Trophoblast cell (in vitro differentiated cells and primary cell): ENCODE data around the gene CHD6.

ENCODE experiments used
- DNase-seq, 2 donors: peaks; one replicate each; pipeline ENCODE4 v3.0.0-alpha.2; 2016
- H2AFZ ChIP-seq: 2 replicates; pipeline ENCODE4 v1.6.1; 2013; ENCODE audit warnings: low read length, moderate library complexity, mild to moderate bottlenecking; ENCODE audit not compliant: insufficient read depth, poor library complexity
- H2AK5ac ChIP-seq: 2 replicates; pipeline ENCODE4 v1.6.1; 2013; ENCODE audit warnings: mild to moderate bottlenecking, low read length
- H2BK120ac ChIP-seq: 2 replicates; pipeline ENCODE4 v1.6.1; 2013; ENCODE audit warnings: low read length, mild to moderate bottlenecking, moderate library complexity; ENCODE audit not compliant: insufficient read depth, poor library complexity
- H2BK12ac ChIP-seq: 2 replicates; pipeline ENCODE4 v1.6.1; 2013; ENCODE audit warnings: mild to moderate bottlenecking, low read length, moderate library complexity
- H2BK5ac ChIP-seq: 2 replicates; pipeline ENCODE4 v1.6.1; 2013; ENCODE audit warnings: low read length, low read depth, moderate library complexity, mild to moderate bottlenecking; ENCODE audit not compliant: poor library complexity
- H3K14ac ChIP-seq: 2 replicates; pipeline ENCODE4 v1.6.1; 2013; ENCODE audit warnings: mild to moderate bottlenecking, low read length
- H3K18ac ChIP-seq: 2 replicates; pipeline ENCODE4 v1.6.1; 2013; ENCODE audit warnings: mild to moderate bottlenecking, low read length
- H3K23ac ChIP-seq: 2 replicates; pipeline ENCODE4 v1.6.1; 2013; ENCODE audit warnings: low read length
- H3K27ac ChIP-seq: 2 replicates; pipeline ENCODE4 v1.5.1; 2013; ENCODE audit warnings: low read depth, mild to moderate bottlenecking, inconsistent platforms, low read length, moderate library complexity
- H3K27me3 ChIP-seq: 2 replicates; pipeline ENCODE4 v1.6.1; 2013; ENCODE audit warnings: inconsistent platforms, mild to moderate bottlenecking, low read length, moderate library complexity; ENCODE audit not compliant: insufficient read depth
- H3K36me3 ChIP-seq, 2 experiments: 1 replicate in 1 of 2; 2 replicates in 1 of 2; pipeline ENCODE4 v1.6.1; 2013; ENCODE audit warnings: low read length in 2 of 2, mild to moderate bottlenecking in 2 of 2, moderate library complexity in 1 of 2; ENCODE audit not compliant: insufficient read depth in 2 of 2, control insufficient read depth in 1 of 2
- H3K4ac ChIP-seq: 2 replicates; pipeline ENCODE4 v1.6.1; 2013; ENCODE audit warnings: low read depth, mild to moderate bottlenecking, low read length, moderate library complexity
- H3K4me1 ChIP-seq, 2 experiments: 1 replicate in 1 of 2; 2 replicates in 1 of 2; pipeline ENCODE4 v1.6.1; 2013; ENCODE audit warnings: low read length in 2 of 2, mild to moderate bottlenecking in 2 of 2, moderate library complexity in 1 of 2; ENCODE audit not compliant: insufficient read depth in 2 of 2, control insufficient read depth in 1 of 2
- H3K4me2 ChIP-seq: 2 replicates; pipeline ENCODE4 v1.6.1; 2013; ENCODE audit warnings: inconsistent platforms, mild to moderate bottlenecking, low read length, moderate library complexity
- H3K4me3 ChIP-seq: 2 replicates; pipeline ENCODE4 v1.5.1; 2013; ENCODE audit warnings: mild to moderate bottlenecking, low read depth, low read length, inconsistent platforms
- H3K79me1 ChIP-seq: one replicate; pipeline ENCODE4 v1.6.1; 2013; ENCODE audit warnings: low read length
- H3K79me2 ChIP-seq: 2 replicates; pipeline ENCODE4 v1.6.1; 2013; ENCODE audit warnings: low read length, mild to moderate bottlenecking; ENCODE audit not compliant: control insufficient read depth, insufficient read depth, poor library complexity
- H3K9ac ChIP-seq: 2 replicates; pipeline ENCODE4 v1.6.1; 2013; ENCODE audit warnings: mild to moderate bottlenecking, low read length
- H3K9me3 ChIP-seq: 2 replicates; pipeline ENCODE4 v1.6.1; 2013; ENCODE audit warnings: low read depth, mild to moderate bottlenecking, control low read depth, inconsistent platforms, low read length; ENCODE audit not compliant: insufficient read depth
- H4K12ac ChIP-seq: 2 replicates; pipeline ENCODE4 v1.6.1; 2013; ENCODE audit warnings: low read depth, mild to moderate bottlenecking, low read length, moderate library complexity
- H4K8ac ChIP-seq: 2 replicates; pipeline ENCODE4 v1.6.1; 2013; ENCODE audit warnings: low read depth, mild to moderate bottlenecking, low read length, moderate library complexity
- H4K91ac ChIP-seq: one replicate; pipeline ENCODE4 v1.6.1; 2013; ENCODE audit warnings: low read depth, mild to moderate bottlenecking, low read length, moderate library complexity
- WGBS: extraction: QIAGEN DNeasy Blood & Tissue Kit; methylation state at CpG from one replicate; pipeline ENCODE4 v1.1.7; 2013; ENCODE audit warnings: missing lambda C conversion rate; ENCODE audit not compliant: insufficient read length, insufficient coverage; ENCODE audit errors: extremely low coverage; 5-methylcytosine and 5-hydroxymethylcytosine counted together

CHD6 gene

GRCh38 chr20:41394931-41395666, 223.1 kb downstream of the CHD6 start:
- no peak for DNase-seq
- H3K23ac ChIP-seq: no peak overlapping the region
- no peak overlapping the region for H4K12ac ChIP-seq
- H3K4me3 ChIP-seq: no peak overlapping the region
- no peak overlapping the region for H3K9ac ChIP-seq
- H2BK120ac ChIP-seq: no peak overlapping the region
- WGBS: no CpG with 5 or more reads among the region's 9 CpGs
- H3K4me1 ChIP-seq: peaks cover 41 to 43% of the 10 kb centered on the region in 2 experiments
- no peak overlapping the region for H4K8ac ChIP-seq
- peak overlapping the region; percentile 32 for H2BK12ac ChIP-seq
- no peak overlapping the region for H3K27ac ChIP-seq
- H3K14ac ChIP-seq: peak overlapping the region; percentile 28
- H2AK5ac ChIP-seq: peak overlapping the region; percentile 20
- H3K4ac ChIP-seq: no peak overlapping the region
- H3K9me3 ChIP-seq: peaks cover 1% of the 10 kb centered on the region
- no peaks in the 10 kb centered on the region for H3K27me3 ChIP-seq
- H3K79me1 ChIP-seq: peaks cover 33% of the 10 kb centered on the region
- H2BK5ac ChIP-seq: peak overlapping the region; percentile 17
- peak overlapping the region; percentile 65 for H3K18ac ChIP-seq
- H2AFZ ChIP-seq: no peak overlapping the region
- H3K36me3 ChIP-seq: no peaks in the 10 kb centered on the region
- peak overlapping the region; percentile 33 for H4K91ac ChIP-seq
- H3K79me2 ChIP-seq: no peaks in the 10 kb centered on the region
- no peak overlapping the region for H3K4me2 ChIP-seq

- no peaks in the 10 kb centered on the region for H3K79me2 ChIP-seq
- no CpG with 5 or more reads among the region's 2 CpGs for WGBS
- H2AK5ac ChIP-seq: peak overlapping the region; percentile 76
These were observed 224.1 kb downstream of the CHD6 start for GRCh38 chr20:41394081-41394480.

GRCh38 chr20:41393705-41394066, 224.5 kb downstream of the CHD6 start:
- Histone ChIP-seq H4K12ac (no peak overlapping the region), H3K79me2 (no peaks in the 10 kb centered on the region), H3K9ac (no peak overlapping the region), H3K36me3 (no peaks in the 10 kb centered on the region), H3K4ac (no peak overlapping the region), H2AK5ac (peak overlapping the region; percentile 76), H3K79me1 (peaks cover 30% of the 10 kb centered on the region), H2AFZ (no peak overlapping the region), H3K27ac (peak overlapping the region; percentile 13), H2BK120ac (peak overlapping the region; percentile 67), H3K4me2 (no peak overlapping the region), H3K9me3 (peaks cover 1% of the 10 kb centered on the region), H4K91ac (peak overlapping the region; percentile 41), H3K18ac (peak overlapping the region; percentile 42), H3K4me1 (peaks cover 39 to 40% of the 10 kb centered on the region in 2 experiments), H3K27me3 (no peaks in the 10 kb centered on the region), H2BK5ac (peak overlapping the region; percentile 7), H2BK12ac (peak overlapping the region; percentile 28), H3K23ac (no peak overlapping the region), H3K4me3 (no peak overlapping the region), H3K14ac (peak overlapping the region; percentile 58), H4K8ac (peak overlapping the region; percentile 1)
- no peak for DNase-seq
- no CpG with 5 or more reads among the region's 3 CpGs for WGBS

More at GRCh38 chr20:41394081-41394480, 224.1 kb downstream of the CHD6 start:
- H3K79me1 ChIP-seq: peaks cover 33% of the 10 kb centered on the region
- H3K4me3 ChIP-seq: no peak overlapping the region
- H2AFZ ChIP-seq: no peak overlapping the region
- peak overlapping the region; percentile 67 for H2BK120ac ChIP-seq
- H3K27me3 ChIP-seq: no peaks in the 10 kb centered on the region
- H4K91ac ChIP-seq: peak overlapping the region; percentile 17
- H2BK12ac ChIP-seq: peak overlapping the region; percentile 10
- H4K12ac ChIP-seq: no peak overlapping the region
- H3K14ac ChIP-seq: peak overlapping the region; percentile 58
- no peak overlapping the region for H3K9ac ChIP-seq
- no peak for DNase-seq
- H3K27ac ChIP-seq: no peak overlapping the region
- H3K4me1 ChIP-seq: peaks cover 39 to 40% of the 10 kb centered on the region in 2 experiments
- no peak overlapping the region for H4K8ac ChIP-seq
- no peak overlapping the region for H3K4me2 ChIP-seq
- H3K4ac ChIP-seq: no peak overlapping the region
- H2BK5ac ChIP-seq: peak overlapping the region; percentile 7
- H3K23ac ChIP-seq: no peak overlapping the region
- H3K18ac ChIP-seq: peak overlapping the region; percentile 41
- H3K36me3 ChIP-seq: no peaks in the 10 kb centered on the region
- H3K9me3 ChIP-seq: peaks cover 1% of the 10 kb centered on the region

- Histone ChIP-seq H2BK12ac (peak overlapping the region; percentile 28), H2AK5ac (no peak overlapping the region), H3K23ac (no peak overlapping the region), H3K9ac (no peak overlapping the region), H3K14ac (peak overlapping the region; percentile 1), H3K79me1 (peaks cover 29% of the 10 kb centered on the region), H2BK5ac (no peak overlapping the region), H4K91ac (peak overlapping the region; percentile 41), H3K4me1 (peaks cover 38 to 40% of the 10 kb centered on the region in 2 experiments), H3K4me2 (peak overlapping the region; percentile 2), H3K27ac (peak overlapping the region; percentile 95), H3K18ac (peak overlapping the region; percentile 42), H2AFZ (no peak overlapping the region), H3K27me3 (no peaks in the 10 kb centered on the region), H3K4ac (no peak overlapping the region), H4K12ac (no peak overlapping the region), H3K4me3 (no peak overlapping the region), H2BK120ac (peak overlapping the region; percentile 26), H3K79me2 (no peaks in the 10 kb centered on the region), H3K36me3 (no peaks in the 10 kb centered on the region), H4K8ac (peak overlapping the region; percentile 1), H3K9me3 (peaks cover 1% of the 10 kb centered on the region)
- DNase-seq: peak; percentile 95 to 99
- no CpG with 5 or more reads among the region's 12 CpGs for WGBS
These were observed 225.1 kb downstream of the CHD6 start for GRCh38 chr20:41392871-41393704.
